ENCODE measurements around the gene NLGN1.
"Not testable (repeated sequence)": the region's sequence is repeated elsewhere in the genome, so short reads cannot be mapped to it uniquely, and the experiment has no call there.

Gene NLGN1

GRCh38 chr3:173430576-173430975 is 33.0 kb downstream of the NLGN1 start:
- no peak for DNase-seq (ENCODE audit: low spot score)

- DNase-seq (ENCODE audit: low spot score): no peak
Measured at GRCh38 chr3:173439004-173439403, 41.5 kb downstream of the NLGN1 start.

- no peak for DNase-seq (ENCODE audit: low spot score)
Measured at GRCh38 chr3:173440514-173440913, 43.0 kb downstream of the NLGN1 start.

GRCh38 chr3:173451561-173451960 is 54.0 kb downstream of the NLGN1 start:
- not testable (repeated sequence) for DNase-seq (ENCODE audit: low spot score)

- DNase-seq (ENCODE audit: low spot score): no peak
Measured at GRCh38 chr3:173463250-173463649, 65.7 kb downstream of the NLGN1 start.

GRCh38 chr3:173465112-173465511 is 67.6 kb downstream of the NLGN1 start:
- DNase-seq (ENCODE audit: low spot score): peak; percentile 35

- no peak for DNase-seq (ENCODE audit: low spot score)
Measured at GRCh38 chr3:173465898-173466678, 68.5 kb downstream of the NLGN1 start.

- no peak for DNase-seq (ENCODE audit: low spot score)
Measured at GRCh38 chr3:173467501-173467900, 70.0 kb downstream of the NLGN1 start.

- no peak for DNase-seq (ENCODE audit: low spot score)
Measured at GRCh38 chr3:173473237-173473636, 75.7 kb downstream of the NLGN1 start.

- no peak for DNase-seq (ENCODE audit: low spot score)
Measured at GRCh38 chr3:173479301-173479700, 81.8 kb downstream of the NLGN1 start.

GRCh38 chr3:173501931-173502489 is 104.5 kb downstream of the NLGN1 start:
- DNase-seq (ENCODE audit: low spot score): no peak

- no peak for DNase-seq (ENCODE audit: low spot score)
Measured at GRCh38 chr3:173502983-173503568, 105.5 kb downstream of the NLGN1 start.

- no peak for DNase-seq (ENCODE audit: low spot score)
Measured at GRCh38 chr3:173510565-173510964, 113.0 kb downstream of the NLGN1 start.

- no peak for DNase-seq (ENCODE audit: low spot score)
Measured at GRCh38 chr3:173513123-173513522, 115.6 kb downstream of the NLGN1 start.

GRCh38 chr3:173529062-173529711 is 131.6 kb downstream of the NLGN1 start:
- peak; percentile 66 for DNase-seq (ENCODE audit: low spot score)

GRCh38 chr3:173531602-173532001 is 134.1 kb downstream of the NLGN1 start:
- DNase-seq (ENCODE audit: low spot score): no peak

GRCh38 chr3:173538410-173538809 is 140.9 kb downstream of the NLGN1 start:
- peak; percentile 32 for DNase-seq (ENCODE audit: low spot score)

- DNase-seq (ENCODE audit: low spot score): not testable (repeated sequence)
Measured at GRCh38 chr3:173545590-173545989, 148.0 kb downstream of the NLGN1 start.

- no peak for DNase-seq (ENCODE audit: low spot score)
Measured at GRCh38 chr3:173547070-173547469, 149.5 kb downstream of the NLGN1 start.

GRCh38 chr3:173548261-173548660 is 150.7 kb downstream of the NLGN1 start:
- DNase-seq (ENCODE audit: low spot score): no peak

GRCh38 chr3:173552526-173552925 is 155.0 kb downstream of the NLGN1 start:
- DNase-seq (ENCODE audit: low spot score): no peak

GRCh38 chr3:173553635-173554280 is 156.2 kb downstream of the NLGN1 start:
- DNase-seq (ENCODE audit: low spot score): peak; percentile 73

Data from RKO (cell line).